ENCODE measurements around the gene ZBTB39. TPM values are rescaled to one million over a fixed set of nuclear protein-coding genes. Genes with fewer than 3 reads are reported as not detected.

Gene ZBTB39
- total and polyA plus RNA-seq, 2 of the 8 experiments (the other 6 are each of a cell fraction or from before 2014, with no cell fraction given): 19.3 to 25.0 TPM

DNA sequence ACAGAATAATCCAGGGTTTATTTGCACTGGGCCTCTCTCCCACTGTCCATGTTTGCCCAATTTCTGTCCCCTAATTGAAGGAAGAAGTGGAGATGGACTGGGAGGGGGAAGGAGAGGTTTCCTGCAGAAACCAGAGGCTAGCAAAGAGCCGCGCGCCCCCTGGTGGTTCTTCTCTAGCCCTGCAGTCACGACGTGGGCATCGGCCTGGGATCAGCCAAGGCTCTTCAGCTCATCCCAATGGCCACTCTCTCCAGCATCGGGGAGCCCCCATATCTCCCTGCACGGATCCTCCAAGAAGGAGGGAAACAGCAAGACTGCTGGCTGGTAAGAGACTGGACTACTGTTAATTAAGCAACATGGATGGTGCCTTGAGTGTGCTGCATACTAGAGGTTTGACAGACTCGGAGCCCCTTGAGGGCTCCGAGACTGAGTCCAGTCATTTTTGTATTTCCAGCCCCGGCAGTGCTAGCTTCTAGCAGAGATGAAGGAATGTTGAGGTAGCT is 18.7 kb downstream of the ZBTB39 start:
- no peak overlapping the region for H2AK5ac ChIP-seq (ENCODE audit: low read depth, low read length)
- FAIRE-seq: no peak
- H2BK5ac ChIP-seq (ENCODE audit: low read depth, low read length): no peak overlapping the region
- H3K14ac ChIP-seq (ENCODE audit: insufficient read length): no peak overlapping the region
- no peak overlapping the region for H3K27ac ChIP-seq (ENCODE audit: low read depth, low read length)
- no peaks in the 10 kb centered on the region for H3K79me2 ChIP-seq (ENCODE audit: control insufficient read depth in 1 of 2, insufficient read depth in 2 of 2, low read length in 2 of 2)
- no peaks in the 10 kb centered on the region for H4K20me1 ChIP-seq (replicated peaks in 1 of 2; ENCODE audit: control insufficient read depth in 1 of 2, insufficient read depth in 2 of 2, low read length in 2 of 2)
- no peak overlapping the region for H3K18ac ChIP-seq (ENCODE audit: extremely low read depth, low read length)
- H3K4me1 ChIP-seq (replicated peaks in 1 of 4; ENCODE audit: control insufficient read depth in 3 of 4, insufficient read depth in 4 of 4, low read length in 3 of 4): peaks cover 0 to 3% (median under 1%) of the 10 kb centered on the region in 4 experiments; a peak in 2 of 7 replicates
- H2BK15ac ChIP-seq (ENCODE audit: low read length): no peak overlapping the region
- peak overlapping the region; percentile 81 for H2AFZ ChIP-seq (ENCODE audit: low read length)
- ChIA-PET CTCF (ENCODE audit: partially characterized antibody) (interaction anchor here (0.5 to 4.5 kb wide), 45 partner anchors 9 to 245 kb away, joined by 3 to 56 read pairs (median 4); partner anchors contain the start of genes HSD17B6, MYO1A, PRIM1 and SDR9C7), POLR2A (ENCODE audit: partially characterized antibody) (interaction anchor here (1.0 to 1.7 kb wide), 4 partner anchors 11 to 263 kb away, joined by 3 to 13 read pairs (median 6); no protein-coding TSS in a partner anchor)
- H3K23me2 ChIP-seq (ENCODE audit: low read depth, low read length): no peaks in the 10 kb centered on the region
- no peak overlapping the region for H2BK20ac ChIP-seq (ENCODE audit: low read length)
- H3K56ac ChIP-seq (replicated peaks; ENCODE audit: insufficient read length, low read depth, low read length): no peak overlapping the region
- no peak overlapping the region for H3K9ac ChIP-seq (replicated peaks in 1 of 4; ENCODE audit: extremely low read depth in 1 of 4, low read depth in 3 of 4, low read length in 3 of 4)
- H2BK120ac ChIP-seq (replicated peaks; ENCODE audit: low read depth, low read length): no peak overlapping the region
- H3K9me3 ChIP-seq (ENCODE audit: insufficient read depth in 2 of 2, low read depth in 1 of 2, low read length in 1 of 2): no peaks in the 10 kb centered on the region
- no peak overlapping the region for H4K8ac ChIP-seq (ENCODE audit: extremely low read depth, insufficient read depth, low read length)
- H3K4me2 ChIP-seq (ENCODE audit: insufficient read depth in 1 of 2, low read depth in 2 of 2, low read length in 2 of 2): no peak overlapping the region
- peak overlapping the region in 1 of 4 experiments; percentile 15; a peak in 1 of 8 replicates for H3K4me3 ChIP-seq (ENCODE audit: extremely low read depth in 1 of 4, insufficient read depth in 2 of 4, low read depth in 3 of 4, low read length in 4 of 4)
- H3K36me3 ChIP-seq (ENCODE audit: control insufficient read depth in 2 of 4, insufficient read depth in 4 of 4, low read length in 3 of 4): no peaks in the 10 kb centered on the region
- 31% methylated on average over 11 of the region's 11 CpGs; no CpG with 5 or more reads in 1 of the 2 experiments for WGBS, 2 experiments (ENCODE audit: extremely low coverage in 1 of 2, insufficient coverage in 1 of 2, insufficient read length in 1 of 2, insufficient replicate concordance in 2 of 2, low coverage in 1 of 2, low lambda C conversion rate in 2 of 2, missing lambda C conversion rate in 1 of 2)
- H3K23ac ChIP-seq (ENCODE audit: insufficient read length): no peak overlapping the region
- H3K4ac ChIP-seq (replicated peaks; ENCODE audit: insufficient read length, low read depth, low read length): no peak overlapping the region
- H3K27me3 ChIP-seq (replicated peaks in 1 of 4; ENCODE audit: control insufficient read depth in 3 of 4, extremely low read depth in 1 of 4, insufficient read depth in 3 of 4, low read length in 3 of 4): no peaks in the 10 kb centered on the region
- DNase-seq (ENCODE audit: low read depth in 1 of 2, low spot score in 2 of 2): peak; percentile 72 to 94
- no peak overlapping the region for H4K91ac ChIP-seq (replicated peaks; ENCODE audit: insufficient read length, low read length)
- H2BK12ac ChIP-seq (ENCODE audit: low read depth, low read length): no peak overlapping the region
- H3K79me1 ChIP-seq (ENCODE audit: low read depth, low read length): no peaks in the 10 kb centered on the region
- no peak overlapping the region for H4K5ac ChIP-seq (ENCODE audit: insufficient read length, low read depth, low read length)
- TF ChIP-seq, protein P1, sequence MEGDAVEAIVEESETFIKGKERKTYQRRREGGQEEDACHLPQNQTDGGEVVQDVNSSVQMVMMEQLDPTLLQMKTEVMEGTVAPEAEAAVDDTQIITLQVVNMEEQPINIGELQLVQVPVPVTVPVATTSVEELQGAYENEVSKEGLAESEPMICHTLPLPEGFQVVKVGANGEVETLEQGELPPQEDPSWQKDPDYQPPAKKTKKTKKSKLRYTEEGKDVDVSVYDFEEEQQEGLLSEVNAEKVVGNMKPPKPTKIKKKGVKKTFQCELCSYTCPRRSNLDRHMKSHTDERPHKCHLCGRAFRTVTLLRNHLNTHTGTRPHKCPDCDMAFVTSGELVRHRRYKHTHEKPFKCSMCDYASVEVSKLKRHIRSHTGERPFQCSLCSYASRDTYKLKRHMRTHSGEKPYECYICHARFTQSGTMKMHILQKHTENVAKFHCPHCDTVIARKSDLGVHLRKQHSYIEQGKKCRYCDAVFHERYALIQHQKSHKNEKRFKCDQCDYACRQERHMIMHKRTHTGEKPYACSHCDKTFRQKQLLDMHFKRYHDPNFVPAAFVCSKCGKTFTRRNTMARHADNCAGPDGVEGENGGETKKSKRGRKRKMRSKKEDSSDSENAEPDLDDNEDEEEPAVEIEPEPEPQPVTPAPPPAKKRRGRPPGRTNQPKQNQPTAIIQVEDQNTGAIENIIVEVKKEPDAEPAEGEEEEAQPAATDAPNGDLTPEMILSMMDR (IDR thresholded peaks at IDR 0.05; ENCODE audit: control extremely low read depth in 1 of 3, insufficient read depth in 1 of 3, low read depth in 1 of 3, low read length in 3 of 3): peak; percentile 92 to 97 (median 96)
- TF ChIP-seq YY1 (IDR thresholded peaks at IDR 0.05; ENCODE audit: low read depth, low read length): peak; percentile 77
- peak; percentile 53; the same call in 1 of the 2 replicates for TF ChIP-seq CREB1 (IDR thresholded peaks at IDR 0.05)
- no peak for TF ChIP-seq CHD2 (IDR thresholded peaks at IDR 0.05; ENCODE audit: low read length)
- TF ChIP-seq, protein P2, sequence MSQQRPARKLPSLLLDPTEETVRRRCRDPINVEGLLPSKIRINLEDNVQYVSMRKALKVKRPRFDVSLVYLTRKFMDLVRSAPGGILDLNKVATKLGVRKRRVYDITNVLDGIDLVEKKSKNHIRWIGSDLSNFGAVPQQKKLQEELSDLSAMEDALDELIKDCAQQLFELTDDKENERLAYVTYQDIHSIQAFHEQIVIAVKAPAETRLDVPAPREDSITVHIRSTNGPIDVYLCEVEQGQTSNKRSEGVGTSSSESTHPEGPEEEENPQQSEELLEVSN (IDR thresholded peaks at IDR 0.05): no peak
- no peak for TF ChIP-seq JUN (IDR thresholded peaks at IDR 0.05; ENCODE audit: low read depth, low read length)
- TF ChIP-seq TBP (IDR thresholded peaks at IDR 0.05; ENCODE audit: low read depth, low read length): 0 out of 2 replicates have a peak, but pooled peaks have one; percentile 21
- TF ChIP-seq SIX5 (IDR thresholded peaks at IDR 0.05; ENCODE audit: low read depth, low read length): no peak
- TF ChIP-seq EGR1 (IDR thresholded peaks at IDR 0.05; ENCODE audit: borderline replicate concordance, low read depth, low read length): no peak
- peak; percentile 95 for TF ChIP-seq RAD21 (IDR thresholded peaks at IDR 0.05 in 1 of 2, conservative IDR thresholded peaks at IDR 0.05 in 1 of 2; ENCODE audit: low read depth in 2 of 2, low read length in 2 of 2)

Measured in H1 (cell line).